IMR-90 (cell line): ENCODE results near the gene SH3RF1. TPM values are rescaled to one million over a fixed set of nuclear protein-coding genes. Genes with fewer than 3 reads are reported as not detected.

Experiments used
- ATAC-seq: fragments of 200-7000 bp; cut with Tn5 transposase; 2 replicates; pipeline ENCODE4 v1.9.1; 2020; ENCODE audit warnings: low read depth, mild to moderate bottlenecking, moderate library complexity
- BruUV-seq: library from RNA; stranded (reverse); fragments of 400-500 nt; replicated peaks from 2 replicates; lab custom pipeline; 2021; lab: Mats Ljungman, UMichigan
- CTCF ChIA-PET: fragments of 300-600 bp; formaldehyde crosslinking; extraction: SDS; loops from one replicate; lab custom pipeline; 2021; ENCODE audit warnings: antibody characterized with exemption; lab: Yijun Ruan, JAX
- POLR2A ChIA-PET: fragments of 300-600 bp; sonication (Branson Sonifier 250); formaldehyde crosslinking; loops from one replicate; lab custom pipeline; 2022; ENCODE audit warnings: antibody characterized with exemption; ENCODE audit not compliant: unreplicated experiment; lab: Charles Lee
- DNase-seq: peaks from one replicate; pipeline ENCODE4 v3.0.0; 2013
- H2AFZ ChIP-seq: replicated peaks from 2 replicates; pipeline ENCODE3; 2013; ENCODE audit warnings: low read length, mild to moderate bottlenecking; ENCODE audit not compliant: poor library complexity
- H2AK5ac ChIP-seq: 2 replicates; pipeline ENCODE4 v1.6.1; 2013; ENCODE audit warnings: low read depth, low read length, inconsistent platforms
- H2AK9ac ChIP-seq: replicated peaks from 2 replicates; pipeline ENCODE3; 2013; ENCODE audit warnings: mild to moderate bottlenecking, low read depth, low read length, moderate library complexity; ENCODE audit not compliant: poor library complexity
- H2BK120ac ChIP-seq: 2 replicates; pipeline ENCODE4 v1.6.1; 2013; ENCODE audit warnings: low read depth, low read length, inconsistent platforms
- H2BK15ac ChIP-seq: 3 replicates; pipeline ENCODE4 v1.6.1; 2013; ENCODE audit warnings: low read depth, low read length, inconsistent platforms
- H2BK20ac ChIP-seq: 2 replicates; pipeline ENCODE4 v1.6.1; 2013; ENCODE audit warnings: low read depth, mild to moderate bottlenecking, inconsistent platforms, low read length, moderate library complexity
- H2BK5ac ChIP-seq: 2 replicates; pipeline ENCODE4 v1.6.1; 2013; ENCODE audit warnings: mild to moderate bottlenecking, low read depth, low read length, inconsistent platforms; ENCODE audit not compliant: poor library complexity, severe bottlenecking
- H3K14ac ChIP-seq: replicated peaks from 2 replicates; pipeline ENCODE4 v1.6.1; 2013; ENCODE audit warnings: low read depth, low read length, inconsistent platforms
- H3K18ac ChIP-seq: 2 replicates; pipeline ENCODE4 v1.6.1; 2013; ENCODE audit warnings: low read depth, low read length, control low read depth
- H3K23ac ChIP-seq: 2 replicates; pipeline ENCODE4 v1.6.1; 2013; ENCODE audit warnings: low read depth, low read length, inconsistent platforms
- H3K27ac ChIP-seq: 2 replicates; pipeline ENCODE4 v1.5.1; 2013; ENCODE audit warnings: mild to moderate bottlenecking, control low read depth, low read length; ENCODE audit not compliant: insufficient read depth
- H3K27me3 ChIP-seq: 2 replicates; pipeline ENCODE4 v1.6.1; 2013; ENCODE audit warnings: low read length; ENCODE audit not compliant: control insufficient read depth, insufficient read depth
- H3K36me3 ChIP-seq: 2 replicates; pipeline ENCODE4 v1.6.1; 2013; ENCODE audit warnings: low read length, mixed read lengths; ENCODE audit not compliant: control insufficient read depth, insufficient read depth
- H3K4ac ChIP-seq: 2 replicates; pipeline ENCODE4 v1.6.1; 2013; ENCODE audit warnings: low read depth, low read length, inconsistent platforms
- H3K4me1 ChIP-seq: 2 replicates; pipeline ENCODE4 v1.6.1; 2013; ENCODE audit warnings: low read length, mixed read lengths; ENCODE audit not compliant: control insufficient read depth, insufficient read depth
- H3K4me2 ChIP-seq: 2 replicates; pipeline ENCODE4 v1.6.1; 2013; ENCODE audit warnings: low read depth, mild to moderate bottlenecking, control low read depth, low read length, moderate library complexity
- H3K4me3 ChIP-seq: 2 replicates; pipeline ENCODE4 v1.5.1; 2013; ENCODE audit warnings: low read depth, mild to moderate bottlenecking, control low read depth, low read length, moderate library complexity; ENCODE audit not compliant: insufficient read depth
- H3K56ac ChIP-seq: 2 replicates; pipeline ENCODE4 v1.6.1; 2013; ENCODE audit warnings: low read length, inconsistent platforms; ENCODE audit not compliant: insufficient read depth; ENCODE audit errors: extremely low read depth
- H3K79me1 ChIP-seq, 2 experiments: 2 replicates each; pipeline ENCODE4 v1.6.1; 2013; ENCODE audit warnings: low read length in 2 of 2, inconsistent platforms in 1 of 2, low read depth in 1 of 2
- H3K9ac ChIP-seq: 2 replicates; pipeline ENCODE4 v1.6.1; 2013; ENCODE audit warnings: low read depth, low read length, control low read depth
- H3K9me1 ChIP-seq: 2 replicates; pipeline ENCODE4 v1.6.1; 2013; ENCODE audit warnings: low read length, inconsistent platforms; ENCODE audit not compliant: insufficient read depth
- H3K9me3 ChIP-seq: 2 replicates; pipeline ENCODE4 v1.6.1; 2013; ENCODE audit warnings: low read length; ENCODE audit not compliant: control insufficient read depth, insufficient read depth
- H4K20me1 ChIP-seq: 2 replicates; pipeline ENCODE4 v1.6.1; 2013; ENCODE audit warnings: low read length, inconsistent platforms; ENCODE audit not compliant: insufficient read depth
- H4K5ac ChIP-seq: 2 replicates; pipeline ENCODE4 v1.6.1; 2013; ENCODE audit warnings: mild to moderate bottlenecking, low read depth, low read length, control low read depth
- H4K8ac ChIP-seq, 2 experiments: 2 replicates each; pipeline ENCODE4 v1.6.1; 2013; ENCODE audit warnings: low read depth in 2 of 2, low read length in 2 of 2, control low read depth in 1 of 2, inconsistent platforms in 1 of 2
- H4K91ac ChIP-seq: 2 replicates; pipeline ENCODE4 v1.6.1; 2013; ENCODE audit warnings: low read depth, low read length, inconsistent platforms; ENCODE audit not compliant: insufficient read depth
- BHLHE40 ChIP-seq: fragments of 150-350 bp; IDR thresholded peaks from 2 replicates; pipeline ENCODE4 v1.6.1; 2016; ENCODE audit warnings: mild to moderate bottlenecking, low read depth, low read length
- CEBPB ChIP-seq: IDR thresholded peaks from 2 replicates; pipeline ENCODE4 v1.6.1; 2012; ENCODE audit warnings: low read depth, low read length, improper control_type of control experiment
- ELK1 ChIP-seq: fragments of 150-350 bp; IDR thresholded peaks from 2 replicates; pipeline ENCODE4 v1.6.1; 2016; ENCODE audit warnings: low read depth, mild to moderate bottlenecking, low read length, moderate library complexity, borderline replicate concordance
- FOS ChIP-seq: fragments of 150-350 bp; IDR thresholded peaks from 2 replicates; pipeline ENCODE4 v1.6.1; 2016; ENCODE audit warnings: low read depth, low read length
- MAZ ChIP-seq: IDR thresholded peaks from 2 replicates; pipeline ENCODE4 v1.6.1; 2012; ENCODE audit warnings: low read depth, mild to moderate bottlenecking, low read length, improper control_type of control experiment, moderate library complexity, borderline replicate concordance
- MXI1 ChIP-seq: IDR thresholded peaks from 2 replicates; pipeline ENCODE4 v1.6.1; 2012; ENCODE audit warnings: low read depth, mild to moderate bottlenecking, low read length, moderate library complexity, borderline replicate concordance
- NFE2L2 ChIP-seq: fragments of 150-350 bp; IDR thresholded peaks from 2 replicates; pipeline ENCODE4 v1.6.1; 2016; ENCODE audit warnings: low read depth, mild to moderate bottlenecking, low read length
- POLR2A ChIP-seq: IDR thresholded peaks from 2 replicates; pipeline ENCODE4 v1.6.1; 2012; ENCODE audit warnings: mild to moderate bottlenecking, low read depth, low read length
- RAD21 ChIP-seq: IDR thresholded peaks from 2 replicates; pipeline ENCODE4 v1.6.1; 2012; ENCODE audit warnings: low read length, improper control_type of control experiment
- RCOR1 ChIP-seq: IDR thresholded peaks from 2 replicates; pipeline ENCODE4 v1.6.1; 2012; ENCODE audit warnings: mild to moderate bottlenecking, low read length, improper control_type of control experiment; ENCODE audit not compliant: insufficient replicate concordance
- RFX5 ChIP-seq: IDR thresholded peaks from 2 replicates; pipeline ENCODE4 v1.8.0; 2012; ENCODE audit warnings: low read depth, mild to moderate bottlenecking, low read length, moderate library complexity
- SMC3 ChIP-seq: fragments of 150-350 bp; IDR thresholded peaks from 2 replicates; pipeline ENCODE4 v1.6.1; 2016; ENCODE audit warnings: low read depth, mild to moderate bottlenecking, antibody characterized with exemption, low read length, moderate library complexity
- USF2 ChIP-seq: fragments of 150-350 bp; IDR thresholded peaks from 2 replicates; pipeline ENCODE4 v1.6.1; 2017; ENCODE audit warnings: mild to moderate bottlenecking, antibody characterized with exemption, low read length, low read depth
- WGBS, 2 experiments: methylation state at CpG; one replicate each; pipeline versions ENCODE4 v1.1.5 to v1.1.7; 2013; ENCODE audit warnings: missing lambda C conversion rate in 2 of 2; ENCODE audit not compliant: insufficient read length in 1 of 2; ENCODE audit errors: extremely low coverage in 2 of 2; 5-methylcytosine and 5-hydroxymethylcytosine counted together
- dilution Hi-C: fragments of 300-500 bp; cut with HindIII; formaldehyde crosslinking; loops from one replicate; pipeline ENCODE4 v1.14.3; 2018; ENCODE audit warnings: low sequenced_read_pairs; ENCODE audit not compliant: unreplicated experiment
- in situ Hi-C: fragments of 300-500 bp; cut with MboI; formaldehyde crosslinking; loops from 3 replicates; pipeline ENCODE4 v1.14.3; 2019; ENCODE audit warnings: low sequenced_read_pairs, inconsistent platforms, mixed read lengths
- intact Hi-C: fragments of 100-400 bp; cut with micrococcal nuclease; formaldehyde crosslinking; loops from 2 replicates; pipeline ENCODE4 v1.10.0; 2022
- polyA plus RNA-seq, 3 experiments: library from polyadenylated mRNA; depleted of rRNA; stranded (reverse); fragments of >200 nt; gene quantifications; 2 replicates each; pipeline ENCODE4 v1.2.3, GENCODE V29; 2012; ENCODE audit warnings: low replicate concordance in 1 of 3
- total RNA-seq: library from RNA; depleted of rRNA; stranded (reverse); fragments of >200 nt; gene quantifications from 2 replicates; pipeline ENCODE4 v1.2.3, GENCODE V29; 2012

The SH3RF1 gene
- total and polyA plus RNA-seq, 2 of the 4 experiments (the other 2 are of a cell fraction) = 22.0 to 29.8 TPM

GRCh38 chr4:169116270-169116901 is 154.4 kb downstream of the SH3RF1 start (continued):
- TF ChIP-seq MAZ = no peak

GRCh38 chr4:169115897-169116254 is 154.9 kb downstream of the SH3RF1 start:
- peak overlapping the region; percentile 72; the same call in 1 of the 2 replicates for H4K91ac ChIP-seq
- ChIA-PET POLR2A (no interaction called here), CTCF (interaction anchor here (0.7 to 1.3 kb wide), 5 partner anchors 36 to 156 kb away, joined by 3 to 6 read pairs (median 3); no protein-coding TSS in a partner anchor)
- no CpG with 5 or more reads among the region's 4 CpGs for WGBS, 2 experiments
- no peaks in the 10 kb centered on the region for H3K9me3 ChIP-seq
- peak overlapping the region; percentile 88 for H2AK5ac ChIP-seq
- peak; percentile 97 for ATAC-seq
- no peaks in the 10 kb centered on the region for H3K27me3 ChIP-seq
- H2BK120ac ChIP-seq = peak overlapping the region; percentile 96
- H2AK9ac ChIP-seq = no peak overlapping the region
- peak overlapping the region; percentile 74; the same call in 1 of the 2 replicates for H2BK20ac ChIP-seq
- BruUV-seq = no TSS peak
- peaks cover 8% of the 10 kb centered on the region; the same call in 1 of the 2 replicates for H4K20me1 ChIP-seq
- 0 out of 2 replicates have a peak overlapping the region, but pooled peaks have one; percentile 70 for H3K23ac ChIP-seq
- 0 out of 2 replicates have a peak overlapping the region, but pooled peaks have one; percentile 5 for H3K56ac ChIP-seq
- H3K9ac ChIP-seq = no peak overlapping the region
- intact Hi-C loops = loop anchor here (2.0 to 5.0 kb wide), 3 partner anchors 104 to 194 kb away; partner anchors contain the start of gene CBR4
- H2BK15ac ChIP-seq = peak overlapping the region; percentile 33; the same call in 1 of the 3 replicates
- H3K4me2 ChIP-seq = peak overlapping the region; percentile 23; the same call in 1 of the 2 replicates
- peaks cover 13 to 41% of the 10 kb centered on the region in 2 experiments; a peak in 3 of 4 replicates for H3K79me1 ChIP-seq
- peak overlapping the region; percentile 39; the same call in 1 of the 2 replicates for H3K18ac ChIP-seq
- in situ Hi-C loops = no loop called here
- peak overlapping the region; percentile 71; the same call in 1 of the 2 replicates for H3K27ac ChIP-seq
- peak overlapping the region; percentile 93 for H3K4ac ChIP-seq
- peak overlapping the region; percentile 18 for H2AFZ ChIP-seq
- H3K9me1 ChIP-seq = peaks cover 23% of the 10 kb centered on the region
- H3K14ac ChIP-seq = peak overlapping the region; percentile 77
- peaks cover 14% of the 10 kb centered on the region for H3K36me3 ChIP-seq
- peak overlapping the region; percentile 90 for H2BK5ac ChIP-seq
- dilution Hi-C loops = no loop called here
- DNase-seq = peak; percentile 99
- no peak overlapping the region for H3K4me3 ChIP-seq
- H4K8ac ChIP-seq = peak overlapping the region in 1 of 2 experiments; percentile 57; a peak in 2 of 4 replicates
- H3K4me1 ChIP-seq = peaks cover 18% of the 10 kb centered on the region
- H4K5ac ChIP-seq = no peak overlapping the region
- TF ChIP-seq POLR2A (peak; percentile 34; the same call in 1 of the 2 replicates), USF2 (0 out of 2 replicates have a peak, but pooled peaks have one; percentile 16), RAD21 (peak; percentile 60), BHLHE40 (peak; percentile 78), NFE2L2 (peak; percentile 20; the same call in 1 of the 2 replicates), CEBPB (peak; percentile 93), RCOR1 (peak; percentile 95), MXI1 (peak; percentile 88), FOS (peak; percentile 74), RFX5 (no peak), MAZ (no peak), ELK1 (no peak), SMC3 (0 out of 2 replicates have a peak, but pooled peaks have one; percentile 13)
